Stomach (tissue), 9 donors: Measurements from ENCODE around the gene LYPD6B. TPM values are rescaled to one million over a fixed set of nuclear protein-coding genes. Genes with fewer than 3 reads are reported as not detected.

Experiments
- DNase-seq, 2 donors: peaks; one replicate each; pipeline versions ENCODE4 v3.0.0 to v3.0.0-alpha.2; 2013 to 2019
- H3K27ac ChIP-seq, 5 donors: fragments of 200-600 bp in 4 of 5; sonication (generic) in 4 of 5; one replicate each; pipeline ENCODE4 v1.5.1; 2013 to 2019; ENCODE audit warnings: mild to moderate bottlenecking in 1 of 5, moderate library complexity in 1 of 5
- H3K27me3 ChIP-seq, 3 donors: fragments of 200-600 bp; sonication (generic); one replicate each; pipeline ENCODE4 v1.5.1; 2017 to 2019; ENCODE audit warnings: mixed run types in 1 of 3
- H3K36me3 ChIP-seq, 4 donors: fragments of 200-600 bp; sonication (generic); 1 replicate in 3 of 4; 2 replicates in 1 of 4; pipeline ENCODE4 v1.5.1; 2016 to 2019
- H3K4me1 ChIP-seq, 4 donors: fragments of 200-600 bp; sonication (generic); one replicate each; pipeline ENCODE4 v1.5.1; 2016 to 2019
- H3K4me3 ChIP-seq, 4 donors: fragments of 200-600 bp; sonication (generic) in 3 of 4; one replicate each; pipeline ENCODE4 v1.5.1; 2016 to 2019; ENCODE audit warnings: mild to moderate bottlenecking in 1 of 4
- H3K9me3 ChIP-seq, 4 donors: fragments of 200-600 bp; sonication (generic); one replicate each; pipeline ENCODE4 v1.5.1; 2016 to 2019
- CTCF ChIP-seq, 7 experiments: fragments of 450-650 bp in 4 of 7; fragments of 200-600 bp in 3 of 7; sonication (generic) in 3 of 7; IDR thresholded peaks; one replicate each; pipeline ENCODE4 v1.5.1; 2016 to 2019; ENCODE audit warnings: antibody characterized with exemption in 7 of 7, control low read depth in 2 of 7, mild to moderate bottlenecking in 1 of 7
- EP300 ChIP-seq: sonication (generic); formaldehyde crosslinking; IDR thresholded peaks from one replicate; pipeline ENCODE4 v1.6.1; 2017; ENCODE audit warnings: antibody characterized with exemption
- POLR2A ChIP-seq, 4 donors: fragments of 450-650 bp; IDR thresholded peaks; one replicate each; pipeline ENCODE4 v1.6.1; 2016; ENCODE audit warnings: antibody characterized with exemption in 4 of 4, control low read depth in 2 of 4, mild to moderate bottlenecking in 1 of 4, moderate library complexity in 1 of 4
- POLR2AphosphoS5 ChIP-seq, 3 donors: sonication (generic); formaldehyde crosslinking; IDR thresholded peaks; one replicate each; pipeline ENCODE4 v1.6.1; 2016; ENCODE audit warnings: antibody characterized with exemption in 3 of 3
- WGBS, 5 donors: extraction: QIAGEN DNeasy Blood & Tissue Kit in 3 of 5; methylation state at CpG; one replicate each; pipeline versions ENCODE4 v1.1.5 to v1.1.7; 2013 to 2018; 5-methylcytosine and 5-hydroxymethylcytosine counted together
- intact Hi-C: fragments of 100-400 bp; cut with DNase I; formaldehyde crosslinking; loops from one replicate; pipeline ENCODE4 v1.15.1; 2023; ENCODE audit warnings: low total_unique reads
- polyA plus RNA-seq, 3 donors: library from polyadenylated mRNA; stranded (reverse); fragments of 200-250 nt; gene quantifications; one replicate each; pipeline ENCODE4 v1.2.3, GENCODE V29; 2013
- total RNA-seq, 5 donors: library from RNA; depleted of rRNA; stranded (reverse); fragments of >200 nt; gene quantifications; one replicate each; pipeline versions ENCODE4 v1.1.0 to v1.2.3, GENCODE V29; 2014 to 2016
- donor health status: healthy with polysubstance abuse.
- donor health status: Bipolar disorder and iron deficiency.
- donor health status: healthy.

Gene LYPD6B
- total and polyA plus RNA-seq, 8 donors, result 10.9 to 88.7 (median 20.5) TPM; not detected in 1

- Histone ChIP-seq H3K36me3 (no peaks in the 10 kb centered on the region), H3K27me3 (no peaks in the 10 kb centered on the region), H3K27ac (no peak overlapping the region), H3K9me3 (no peaks in the 10 kb centered on the region), H3K4me1 (no peaks in the 10 kb centered on the region), H3K4me3 (no peak overlapping the region)
- no peak for TF ChIP-seq POLR2AphosphoS5 (IDR thresholded peaks at IDR 0.05)
- no peak for TF ChIP-seq CTCF (IDR thresholded peaks at IDR 0.05)
- TF ChIP-seq POLR2A (IDR thresholded peaks at IDR 0.05), result no peak
- no peak for TF ChIP-seq EP300
- 90 to 94% (median 91%) methylated on average over 5 of the region's 5 CpGs for WGBS, 5 donors
- intact Hi-C loops, result no loop called here
- no peak for DNase-seq
These were observed 140.1 kb downstream of the LYPD6B start for GRCh38 chr2:149178612-149179011.

- 77 to 87% (median 83%) methylated on average over 9 of the region's 9 CpGs for WGBS, 5 donors
- intact Hi-C loops, result no loop called here
- Histone ChIP-seq H3K27ac (no peak overlapping the region), H3K36me3 (no peaks in the 10 kb centered on the region), H3K9me3 (no peaks in the 10 kb centered on the region), H3K27me3 (no peaks in the 10 kb centered on the region), H3K4me1 (no peaks in the 10 kb centered on the region), H3K4me3 (no peak overlapping the region)
- DNase-seq, result no peak
- TF ChIP-seq POLR2AphosphoS5 (IDR thresholded peaks at IDR 0.05), result no peak
- TF ChIP-seq EP300, result no peak
- TF ChIP-seq CTCF (IDR thresholded peaks at IDR 0.05), result no peak
- no peak for TF ChIP-seq POLR2A (IDR thresholded peaks at IDR 0.05)
These were observed 141.9 kb downstream of the LYPD6B start for GRCh38 chr2:149180226-149180875.

GRCh38 chr2:149183187-149183586, 144.7 kb downstream of the LYPD6B start:
- H3K27ac ChIP-seq, result no peak overlapping the region
- no peak overlapping the region for H3K4me3 ChIP-seq
- no peaks in the 10 kb centered on the region for H3K36me3 ChIP-seq
- no peak for TF ChIP-seq CTCF (IDR thresholded peaks at IDR 0.05)
- no peak for TF ChIP-seq POLR2AphosphoS5 (IDR thresholded peaks at IDR 0.05)
- no peak for TF ChIP-seq EP300
- no peak for TF ChIP-seq POLR2A (IDR thresholded peaks at IDR 0.05)
- 95 to 100% (median 100%) methylated on average over 1 of the region's 1 CpG for WGBS, 5 donors
- H3K4me1 ChIP-seq, result no peaks in the 10 kb centered on the region
- intact Hi-C loops, result no loop called here
- H3K9me3 ChIP-seq, result no peaks in the 10 kb centered on the region
- no peaks in the 10 kb centered on the region for H3K27me3 ChIP-seq
- no peak for DNase-seq

- DNase-seq, result peak in 1 of 2 donors; percentile 56
- intact Hi-C loops, result no loop called here
- H3K9me3 ChIP-seq, result no peaks in the 10 kb centered on the region
These were observed 146.5 kb downstream of the LYPD6B start for GRCh38 chr2:149184991-149185390.

More at GRCh38 chr2:149184991-149185390, 146.5 kb downstream of the LYPD6B start:
- Histone ChIP-seq H3K27ac (no peak overlapping the region), H3K4me3 (no peak overlapping the region), H3K36me3 (no peaks in the 10 kb centered on the region), H3K4me1 (no peaks in the 10 kb centered on the region), H3K27me3 (no peaks in the 10 kb centered on the region)
- 73 to 87% (median 84%) methylated on average over 2 of the region's 2 CpGs for WGBS, 5 donors
- TF ChIP-seq CTCF (IDR thresholded peaks at IDR 0.05), result no peak
- no peak for TF ChIP-seq EP300
- no peak for TF ChIP-seq POLR2A (IDR thresholded peaks at IDR 0.05)
- no peak for TF ChIP-seq POLR2AphosphoS5 (IDR thresholded peaks at IDR 0.05)
